RPMI7951 (cell line): Measurements from ENCODE around the gene RASGRF2. TPM values are rescaled to one million over a fixed set of nuclear protein-coding genes. Genes with fewer than 3 reads are reported as not detected.

Experiments used
- DNase-seq: peaks from one replicate; pipeline ENCODE4 v3.0.0-alpha.2; 2012; ENCODE audit warnings: low read depth
- total RNA-seq: library from RNA; depleted of rRNA; stranded (reverse); fragments of >200 nt; shearing (Covaris generic); gene quantifications from 2 replicates; pipeline ENCODE4 v1.2.3, GENCODE V29; 2014

The RASGRF2 gene
- total RNA-seq, 1 experiment from 2014 or later: 0.72 TPM

- DNase-seq: no peak
Measured at GRCh38 chr5:81134066-81134465, 173.9 kb downstream of the RASGRF2 start.

- no peak for DNase-seq
Measured at GRCh38 chr5:81134566-81134965, 174.4 kb downstream of the RASGRF2 start.

GRCh38 chr5:81136557-81136956, 176.4 kb downstream of the RASGRF2 start:
- DNase-seq: no peak

- no peak for DNase-seq
Measured at GRCh38 chr5:81137833-81138232, 177.7 kb downstream of the RASGRF2 start.

- DNase-seq: no peak
Measured at GRCh38 chr5:81140441-81140840, 180.3 kb downstream of the RASGRF2 start.

- DNase-seq: peak; percentile 65
Measured at GRCh38 chr5:81140943-81141342, 180.8 kb downstream of the RASGRF2 start.

GRCh38 chr5:81142108-81142507, 181.9 kb downstream of the RASGRF2 start:
- no peak for DNase-seq

GRCh38 chr5:81145329-81145935, 185.3 kb downstream of the RASGRF2 start:
- no peak for DNase-seq

GRCh38 chr5:81146031-81146430, 185.9 kb downstream of the RASGRF2 start:
- no peak for DNase-seq

GRCh38 chr5:81147011-81147885, 187.1 kb downstream of the RASGRF2 start:
- DNase-seq: no peak

GRCh38 chr5:81147886-81148571, 187.9 kb downstream of the RASGRF2 start:
- DNase-seq: peak; percentile 8

GRCh38 chr5:81151546-81151945, 191.4 kb downstream of the RASGRF2 start:
- DNase-seq: peak; percentile 8

- no peak for DNase-seq
Measured at GRCh38 chr5:81154725-81155124, 194.6 kb downstream of the RASGRF2 start.

- no peak for DNase-seq
Measured at GRCh38 chr5:81156732-81157131, 196.6 kb downstream of the RASGRF2 start.

GRCh38 chr5:81161012-81161601, 200.9 kb downstream of the RASGRF2 start:
- no peak for DNase-seq

- DNase-seq: no peak
Measured at GRCh38 chr5:81162501-81162900, 202.3 kb downstream of the RASGRF2 start.

- DNase-seq: no peak
Measured at GRCh38 chr5:81163651-81164050, 203.5 kb downstream of the RASGRF2 start.

- no peak for DNase-seq
Measured at GRCh38 chr5:81164476-81164875, 204.3 kb downstream of the RASGRF2 start.

- DNase-seq: peak; percentile 19
Measured at GRCh38 chr5:81164936-81165335, 204.8 kb downstream of the RASGRF2 start.

GRCh38 chr5:81165493-81166119, 205.4 kb downstream of the RASGRF2 start:
- peak; percentile 60 for DNase-seq

GRCh38 chr5:81166430-81166829, 206.3 kb downstream of the RASGRF2 start:
- no peak for DNase-seq

GRCh38 chr5:81167078-81167477, 206.9 kb downstream of the RASGRF2 start:
- DNase-seq: no peak
